GM15510 (cell line): ENCODE results near the gene GALC.

Source experiments
- POLR2A ChIP-seq: IDR thresholded peaks from 3 replicates; pipeline ENCODE4 v1.6.1; 2011; ENCODE audit warnings: borderline replicate concordance; ENCODE audit not compliant: insufficient read length; ENCODE audit errors: extremely low read depth

GALC gene

GRCh38 chr14:87994974-87995373 lies 2.0 kb upstream of the GALC start:
- no peak for TF ChIP-seq POLR2A

GRCh38 chr14:87992346-87992717 lies 650 bp downstream of the GALC start:
- no peak for TF ChIP-seq POLR2A

- TF ChIP-seq POLR2A = no peak
Observed at GRCh38 chr14:87990682-87991081, 2.3 kb downstream of the GALC start.

- no peak for TF ChIP-seq POLR2A
Observed at GRCh38 chr14:87989956-87990299, 3.1 kb downstream of the GALC start.

GRCh38 chr14:87989221-87989955 lies 3.6 kb downstream of the GALC start:
- TF ChIP-seq POLR2A = no peak

- TF ChIP-seq POLR2A = no peak
Observed at GRCh38 chr14:87979689-87980088, 13.3 kb downstream of the GALC start.

GRCh38 chr14:87975636-87976035 lies 17.3 kb downstream of the GALC start:
- no peak for TF ChIP-seq POLR2A

- TF ChIP-seq POLR2A = no peak
Observed at GRCh38 chr14:87971010-87971409, 22.0 kb downstream of the GALC start.

- no peak for TF ChIP-seq POLR2A
Observed at GRCh38 chr14:87967496-87967895, 25.5 kb downstream of the GALC start.

GRCh38 chr14:87966816-87967215 lies 26.2 kb downstream of the GALC start:
- no peak for TF ChIP-seq POLR2A

GRCh38 chr14:87961246-87961645 lies 31.7 kb downstream of the GALC start:
- no peak for TF ChIP-seq POLR2A

GRCh38 chr14:87960013-87960787 lies 32.8 kb downstream of the GALC start:
- no peak for TF ChIP-seq POLR2A

GRCh38 chr14:87955501-87955900 lies 37.5 kb downstream of the GALC start:
- TF ChIP-seq POLR2A = no peak

- TF ChIP-seq POLR2A = no peak
Observed at GRCh38 chr14:87952307-87953094, 40.5 kb downstream of the GALC start.

GRCh38 chr14:87944987-87945604 lies 47.9 kb downstream of the GALC start:
- TF ChIP-seq POLR2A = no peak

- no peak for TF ChIP-seq POLR2A
Observed at GRCh38 chr14:87940894-87941293, 52.1 kb downstream of the GALC start.

- no peak for TF ChIP-seq POLR2A
Observed at GRCh38 chr14:87940382-87940781, 52.6 kb downstream of the GALC start.
